ENCODE results near the gene PRKG1. TPM values are rescaled to one million over a fixed set of nuclear protein-coding genes. Genes with fewer than 3 reads are reported as not detected.

PRKG1 gene
- total RNA-seq, 1 donor: 1.2 TPM

GRCh38 chr10:51926337-51926736, 852.0 kb downstream of the PRKG1 start:
- no peak overlapping the region for H3K4me3 ChIP-seq (ENCODE audit: low read length)
- no peaks in the 10 kb centered on the region for H3K4me1 ChIP-seq (ENCODE audit: insufficient read depth, low read length)
- no peaks in the 10 kb centered on the region for H3K27me3 ChIP-seq (ENCODE audit: insufficient read depth, low read length)
- no peaks in the 10 kb centered on the region for H3K9me3 ChIP-seq (ENCODE audit: low read depth, low read length)

GRCh38 chr10:51928162-51928561, 853.9 kb downstream of the PRKG1 start:
- Histone ChIP-seq H3K4me1 (ENCODE audit: insufficient read depth, low read length) (no peaks in the 10 kb centered on the region), H3K9me3 (ENCODE audit: low read depth, low read length) (no peaks in the 10 kb centered on the region)

GRCh38 chr10:51932530-51932929, 858.2 kb downstream of the PRKG1 start:
- H3K4me1 ChIP-seq (ENCODE audit: insufficient read depth, low read length): no peaks in the 10 kb centered on the region
- H3K27me3 ChIP-seq (ENCODE audit: insufficient read depth, low read length): no peaks in the 10 kb centered on the region
- no peaks in the 10 kb centered on the region for H3K9me3 ChIP-seq (ENCODE audit: low read depth, low read length)
- H3K4me3 ChIP-seq (ENCODE audit: low read length): no peak overlapping the region

More at GRCh38 chr10:51928162-51928561, 853.9 kb downstream of the PRKG1 start:
- H3K4me3 ChIP-seq (ENCODE audit: low read length): no peak overlapping the region
- no peaks in the 10 kb centered on the region for H3K27me3 ChIP-seq (ENCODE audit: insufficient read depth, low read length)

GRCh38 chr10:51934373-51934772, 860.1 kb downstream of the PRKG1 start:
- Histone ChIP-seq H3K4me1 (ENCODE audit: insufficient read depth, low read length) (no peaks in the 10 kb centered on the region), H3K4me3 (ENCODE audit: low read length) (no peak overlapping the region), H3K27me3 (ENCODE audit: insufficient read depth, low read length) (no peaks in the 10 kb centered on the region), H3K9me3 (ENCODE audit: low read depth, low read length) (no peaks in the 10 kb centered on the region)

- Histone ChIP-seq H3K4me3 (ENCODE audit: low read length) (no peak overlapping the region), H3K9me3 (ENCODE audit: low read depth, low read length) (no peaks in the 10 kb centered on the region), H3K4me1 (ENCODE audit: insufficient read depth, low read length) (no peaks in the 10 kb centered on the region), H3K27me3 (ENCODE audit: insufficient read depth, low read length) (no peaks in the 10 kb centered on the region)
These were observed 861.1 kb downstream of the PRKG1 start for GRCh38 chr10:51935341-51935740.

GRCh38 chr10:51937308-51938140, 863.2 kb downstream of the PRKG1 start:
- H3K4me3 ChIP-seq (ENCODE audit: low read length): no peak overlapping the region
- H3K27me3 ChIP-seq (ENCODE audit: insufficient read depth, low read length): no peaks in the 10 kb centered on the region
- H3K4me1 ChIP-seq (ENCODE audit: insufficient read depth, low read length): no peaks in the 10 kb centered on the region
- no peaks in the 10 kb centered on the region for H3K9me3 ChIP-seq (ENCODE audit: low read depth, low read length)

GRCh38 chr10:51950371-51950995, 876.2 kb downstream of the PRKG1 start:
- H3K4me3 ChIP-seq (ENCODE audit: low read length): no peak overlapping the region
- H3K27me3 ChIP-seq (ENCODE audit: insufficient read depth, low read length): no peaks in the 10 kb centered on the region
- H3K9me3 ChIP-seq (ENCODE audit: low read depth, low read length): no peaks in the 10 kb centered on the region
- no peaks in the 10 kb centered on the region for H3K4me1 ChIP-seq (ENCODE audit: insufficient read depth, low read length)

GRCh38 chr10:51950996-51951555, 876.8 kb downstream of the PRKG1 start:
- Histone ChIP-seq H3K9me3 (ENCODE audit: low read depth, low read length) (no peaks in the 10 kb centered on the region), H3K27me3 (ENCODE audit: insufficient read depth, low read length) (no peaks in the 10 kb centered on the region), H3K4me3 (ENCODE audit: low read length) (no peak overlapping the region), H3K4me1 (ENCODE audit: insufficient read depth, low read length) (no peaks in the 10 kb centered on the region)

- no peaks in the 10 kb centered on the region for H3K27me3 ChIP-seq (ENCODE audit: insufficient read depth, low read length)
- no peaks in the 10 kb centered on the region for H3K9me3 ChIP-seq (ENCODE audit: low read depth, low read length)
- no peak overlapping the region for H3K4me3 ChIP-seq (ENCODE audit: low read length)
- H3K4me1 ChIP-seq (ENCODE audit: insufficient read depth, low read length): no peaks in the 10 kb centered on the region
These were observed 877.3 kb downstream of the PRKG1 start for GRCh38 chr10:51951601-51952000.

GRCh38 chr10:51952056-51952455, 877.8 kb downstream of the PRKG1 start:
- Histone ChIP-seq H3K4me3 (ENCODE audit: low read length) (no peak overlapping the region), H3K4me1 (ENCODE audit: insufficient read depth, low read length) (no peaks in the 10 kb centered on the region), H3K9me3 (ENCODE audit: low read depth, low read length) (no peaks in the 10 kb centered on the region), H3K27me3 (ENCODE audit: insufficient read depth, low read length) (no peaks in the 10 kb centered on the region)

- Histone ChIP-seq H3K9me3 (ENCODE audit: low read depth, low read length) (no peaks in the 10 kb centered on the region), H3K27me3 (ENCODE audit: insufficient read depth, low read length) (no peaks in the 10 kb centered on the region), H3K4me3 (ENCODE audit: low read length) (no peak overlapping the region), H3K4me1 (ENCODE audit: insufficient read depth, low read length) (no peaks in the 10 kb centered on the region)
These were observed 881.4 kb downstream of the PRKG1 start for GRCh38 chr10:51955696-51956095.

GRCh38 chr10:51956822-51957221, 882.5 kb downstream of the PRKG1 start:
- Histone ChIP-seq H3K9me3 (ENCODE audit: low read depth, low read length) (no peaks in the 10 kb centered on the region), H3K4me3 (ENCODE audit: low read length) (no peak overlapping the region), H3K27me3 (ENCODE audit: insufficient read depth, low read length) (no peaks in the 10 kb centered on the region), H3K4me1 (ENCODE audit: insufficient read depth, low read length) (no peaks in the 10 kb centered on the region)

- Histone ChIP-seq H3K4me1 (ENCODE audit: insufficient read depth, low read length) (no peaks in the 10 kb centered on the region), H3K27me3 (ENCODE audit: insufficient read depth, low read length) (no peaks in the 10 kb centered on the region), H3K4me3 (ENCODE audit: low read length) (no peak overlapping the region), H3K9me3 (ENCODE audit: low read depth, low read length) (no peaks in the 10 kb centered on the region)
These were observed 886.2 kb downstream of the PRKG1 start for GRCh38 chr10:51960494-51960895.

GRCh38 chr10:51961401-51961800, 887.1 kb downstream of the PRKG1 start:
- H3K4me1 ChIP-seq (ENCODE audit: insufficient read depth, low read length): no peaks in the 10 kb centered on the region
- H3K27me3 ChIP-seq (ENCODE audit: insufficient read depth, low read length): no peaks in the 10 kb centered on the region
- H3K4me3 ChIP-seq (ENCODE audit: low read length): no peak overlapping the region
- H3K9me3 ChIP-seq (ENCODE audit: low read depth, low read length): no peaks in the 10 kb centered on the region

GRCh38 chr10:51964630-51965029, 890.3 kb downstream of the PRKG1 start:
- Histone ChIP-seq H3K27me3 (ENCODE audit: insufficient read depth, low read length) (no peaks in the 10 kb centered on the region), H3K4me3 (ENCODE audit: low read length) (no peak overlapping the region), H3K4me1 (ENCODE audit: insufficient read depth, low read length) (no peaks in the 10 kb centered on the region), H3K9me3 (ENCODE audit: low read depth, low read length) (no peaks in the 10 kb centered on the region)
